ENCODE data around the gene BTLA.
A peak's percentile ranks its signal among the peaks of the same experiment; 100 is the strongest.
"Not testable (repeated sequence)": the region's sequence is repeated elsewhere in the genome, so short reads cannot be mapped to it uniquely, and the experiment has no call there.

BTLA gene

GRCh38 chr3:112498914-112499711 lies at the start of gene BTLA:
TSS of gene BTLA (minus strand) at chr3:112499472. CDS start at chr3:112499358, 114 bp downstream.
- DNase-seq (ENCODE audit: low spot score) = no peak

- no peak for DNase-seq (ENCODE audit: low spot score)
These were observed 47.0 kb upstream of the BTLA start for GRCh38 chr3:112546216-112546759.

- no peak for DNase-seq (ENCODE audit: low spot score)
These were observed 40.8 kb upstream of the BTLA start for GRCh38 chr3:112539825-112540650.

GRCh38 chr3:112531358-112531781 lies 32.1 kb upstream of the BTLA start:
- DNase-seq (ENCODE audit: low spot score) = no peak

- DNase-seq (ENCODE audit: low spot score) = no peak
These were observed 31.3 kb upstream of the BTLA start for GRCh38 chr3:112530573-112530972.

- not testable (repeated sequence) for DNase-seq (ENCODE audit: low spot score)
These were observed 24.9 kb upstream of the BTLA start for GRCh38 chr3:112524127-112524526.

- peak; percentile 45 for DNase-seq (ENCODE audit: low spot score)
These were observed 20.2 kb upstream of the BTLA start for GRCh38 chr3:112519424-112520001.

GRCh38 chr3:112518970-112519369 lies 19.7 kb upstream of the BTLA start:
- not testable (repeated sequence) for DNase-seq (ENCODE audit: low spot score)

GRCh38 chr3:112514527-112515128 lies 15.4 kb upstream of the BTLA start:
- DNase-seq (ENCODE audit: low spot score) = no peak

GRCh38 chr3:112512320-112512719 lies 13.0 kb upstream of the BTLA start:
- DNase-seq (ENCODE audit: low spot score) = no peak

GRCh38 chr3:112508860-112509259 lies 9.6 kb upstream of the BTLA start:
- no peak for DNase-seq (ENCODE audit: low spot score)

GRCh38 chr3:112508261-112508660 lies 9.0 kb upstream of the BTLA start:
- DNase-seq (ENCODE audit: low spot score) = no peak

- no peak for DNase-seq (ENCODE audit: low spot score)
These were observed 6.6 kb upstream of the BTLA start for GRCh38 chr3:112505907-112506306.

- no peak for DNase-seq (ENCODE audit: low spot score)
These were observed 4.9 kb upstream of the BTLA start for GRCh38 chr3:112504123-112504522.

GRCh38 chr3:112503304-112503972 lies 4.2 kb upstream of the BTLA start:
- no peak for DNase-seq (ENCODE audit: low spot score)

GRCh38 chr3:112500621-112501020 lies 1.3 kb upstream of the BTLA start:
- no peak for DNase-seq (ENCODE audit: low spot score)

GRCh38 chr3:112497897-112498548 lies 1.2 kb downstream of the BTLA start:
- no peak for DNase-seq (ENCODE audit: low spot score)

GRCh38 chr3:112496366-112497067 lies 2.8 kb downstream of the BTLA start:
- DNase-seq (ENCODE audit: low spot score) = no peak

GRCh38 chr3:112494448-112494767 lies 4.9 kb downstream of the BTLA start:
- DNase-seq (ENCODE audit: low spot score) = not testable (repeated sequence)

- DNase-seq (ENCODE audit: low spot score) = no peak
These were observed 7.1 kb downstream of the BTLA start for GRCh38 chr3:112492124-112492523.
